ENCODE data around the gene AHDC1. TPM values are rescaled to one million over a fixed set of nuclear protein-coding genes. Genes with fewer than 3 reads are reported as not detected.

The AHDC1 gene
- total RNA-seq, 1 donor from 2014 or later: 23.7 TPM

- no peaks in the 10 kb centered on the region for H3K27me3 ChIP-seq (ENCODE audit: low read depth)
- H3K9me3 ChIP-seq: no peaks in the 10 kb centered on the region
- intact Hi-C loops (cut with DNase I): no loop called here
- no peak for TF ChIP-seq CTCF (IDR thresholded peaks at IDR 0.05)
- DNase-seq: no peak
- ATAC-seq: no peak
- peak overlapping the region; percentile 87 for H3K27ac ChIP-seq
- H3K4me3 ChIP-seq: peak overlapping the region; percentile 51
- H3K4me1 ChIP-seq: peaks cover 88% of the 10 kb centered on the region
- H3K36me3 ChIP-seq: no peaks in the 10 kb centered on the region
Observed at GRCh38 chr1:27574001-27574781, 29.8 kb downstream of the AHDC1 start.

GRCh38 chr1:27572679-27573426 lies 31.1 kb downstream of the AHDC1 start:
- ATAC-seq (no peak), DNase-seq (no peak)
- Histone ChIP-seq H3K4me1 (peaks cover 95% of the 10 kb centered on the region), H3K27me3 (ENCODE audit: low read depth) (no peaks in the 10 kb centered on the region), H3K27ac (peak overlapping the region; percentile 76), H3K36me3 (no peaks in the 10 kb centered on the region), H3K9me3 (no peaks in the 10 kb centered on the region), H3K4me3 (no peak overlapping the region)
- intact Hi-C loops (cut with DNase I): no loop called here
- TF ChIP-seq CTCF (IDR thresholded peaks at IDR 0.05): no peak

- intact Hi-C loops (cut with DNase I): no loop called here
- H3K36me3 ChIP-seq: no peaks in the 10 kb centered on the region
- H3K4me1 ChIP-seq: peaks cover 95% of the 10 kb centered on the region
Observed at GRCh38 chr1:27572019-27572678, 31.8 kb downstream of the AHDC1 start.

GRCh38 chr1:27571439-27572018 lies 32.4 kb downstream of the AHDC1 start:
- Histone ChIP-seq H3K27me3 (ENCODE audit: low read depth) (no peaks in the 10 kb centered on the region), H3K9me3 (no peaks in the 10 kb centered on the region), H3K27ac (peak overlapping the region; percentile 76), H3K4me1 (peaks cover 94% of the 10 kb centered on the region), H3K36me3 (no peaks in the 10 kb centered on the region), H3K4me3 (no peak overlapping the region)
- TF ChIP-seq CTCF (IDR thresholded peaks at IDR 0.05): no peak
- ATAC-seq (no peak), DNase-seq (no peak)
- intact Hi-C loops (cut with DNase I): no loop called here

More at GRCh38 chr1:27572019-27572678, 31.8 kb downstream of the AHDC1 start:
- no peak for ATAC-seq
- H3K4me3 ChIP-seq: no peak overlapping the region
- H3K9me3 ChIP-seq: no peaks in the 10 kb centered on the region
- no peaks in the 10 kb centered on the region for H3K27me3 ChIP-seq (ENCODE audit: low read depth)
- TF ChIP-seq CTCF (IDR thresholded peaks at IDR 0.05): no peak
- DNase-seq: no peak
- peak overlapping the region; percentile 76 for H3K27ac ChIP-seq

GRCh38 chr1:27570784-27571183 lies 33.2 kb downstream of the AHDC1 start:
- no peak for ATAC-seq
- H3K4me1 ChIP-seq: peaks cover 93% of the 10 kb centered on the region
- no peak for TF ChIP-seq CTCF (IDR thresholded peaks at IDR 0.05)
- no peaks in the 10 kb centered on the region for H3K9me3 ChIP-seq
- DNase-seq: no peak
- no peaks in the 10 kb centered on the region for H3K27me3 ChIP-seq (ENCODE audit: low read depth)
- intact Hi-C loops (cut with DNase I): no loop called here
- H3K27ac ChIP-seq: peak overlapping the region; percentile 76
- H3K4me3 ChIP-seq: no peak overlapping the region
- no peaks in the 10 kb centered on the region for H3K36me3 ChIP-seq
